Activated CD8-positive, alpha-beta T cell treated with anti-CD3 and anti-CD28 coated beads for 36 hours (primary cell): Measurements from ENCODE around the gene SMO. TPM values are rescaled to one million over a fixed set of nuclear protein-coding genes. Genes with fewer than 3 reads are reported as not detected.
A peak's percentile ranks its signal among the peaks of the same experiment; 100 is the strongest.

Experiments
- ATAC-seq: fragments of 200-7000 bp; cut with Tn5 transposase; one replicate; pipeline ENCODE4 v1.10.0; 2021; ENCODE audit warnings: mild to moderate bottlenecking, moderate library complexity
- CTCF ChIA-PET: fragments of 350-600 bp; sonication (Branson Sonifier 250); formaldehyde crosslinking; loops from one replicate; lab custom pipeline; 2021; ENCODE audit warnings: antibody characterized with exemption; lab: Charles Lee
- POLR2A ChIA-PET: fragments of 350-600 bp; sonication (Branson Sonifier 250); formaldehyde crosslinking; loops from one replicate; lab custom pipeline; 2021; ENCODE audit warnings: antibody characterized with exemption; lab: Charles Lee
- DNase-seq: peaks from one replicate; pipeline ENCODE4 v3.0.0-alpha.2; 2020
- H3K27ac Mint-ChIP-seq: one replicate; pipeline ENCODE4 v1.8.0; 2021; ENCODE audit warnings: mild to moderate bottlenecking, mixed read lengths
- H3K27me3 Mint-ChIP-seq: one replicate; pipeline ENCODE4 v1.8.0; 2021; ENCODE audit warnings: mixed read lengths
- H3K36me3 Mint-ChIP-seq: one replicate; pipeline ENCODE4 v1.8.0; 2021; ENCODE audit warnings: low read depth, mixed read lengths
- H3K4me1 Mint-ChIP-seq: one replicate; pipeline ENCODE4 v1.8.0; 2021; ENCODE audit warnings: low read depth, mixed read lengths
- H3K4me3 Mint-ChIP-seq: one replicate; pipeline ENCODE4 v1.8.0; 2021; ENCODE audit warnings: mild to moderate bottlenecking, moderate library complexity, mixed read lengths
- H3K9me3 Mint-ChIP-seq: one replicate; pipeline ENCODE4 v1.8.0; 2021; ENCODE audit warnings: mixed read lengths
- CTCF ChIP-seq: fragments of 200-600 bp; IDR thresholded peaks from one replicate; pipeline ENCODE4 v1.8.0; 2022; ENCODE audit warnings: antibody characterized with exemption, mild to moderate bottlenecking
- intact Hi-C: fragments of 100-400 bp; cut with micrococcal nuclease; formaldehyde crosslinking; loops from one replicate; pipeline ENCODE4 v1.10.0; 2022
- total RNA-seq, 2 experiments: library from RNA; stranded (reverse); gene quantifications; one replicate each; pipeline ENCODE4 v1.2.3, GENCODE V29; 2021

Gene SMO
- total RNA-seq, 2 experiments from 2014 or later, result 0.81 to 1.7 TPM

DNA sequence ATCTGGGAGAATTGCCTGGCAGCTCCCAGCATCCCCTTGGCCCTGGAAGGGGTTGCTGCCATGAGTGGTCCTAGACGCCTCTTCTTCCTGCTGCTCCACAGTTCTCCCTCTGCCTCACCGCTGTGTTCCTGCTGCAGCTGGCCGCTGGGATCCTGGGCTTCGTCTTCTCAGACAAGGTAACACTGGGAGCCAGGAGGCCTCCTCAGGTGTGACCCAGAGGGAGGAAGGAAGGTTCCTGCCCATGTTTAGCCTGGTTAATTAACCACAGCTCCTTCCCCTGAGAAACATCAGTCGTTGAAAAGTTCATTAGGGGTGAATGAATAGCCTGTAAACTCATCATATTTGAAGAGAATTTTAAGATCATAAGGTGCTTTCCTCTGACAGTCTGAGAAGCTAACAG is 25.7 kb upstream of the SMO start:
- ATAC-seq, result no peak
- H3K4me3 Mint-ChIP-seq, result no peak overlapping the region
- intact Hi-C loops, result no loop called here

GRCh38 chr7:129163875-129164544 is 24.4 kb upstream of the SMO start:
- H3K36me3 Mint-ChIP-seq, result peaks cover 4% of the 10 kb centered on the region
- intact Hi-C loops, result loop anchor here (1.0 kb wide), 1 partner anchor 46 kb away; no protein-coding TSS in a partner anchor
- ChIA-PET CTCF (interaction anchor here (0.5 to 12.1 kb wide), 66 partner anchors 9 to 621 kb away, joined by 3 to 198 read pairs (median 4); partner anchors contain the start of genes ATP6V1F, SMO, STRIP2 and TSPAN33), POLR2A (interaction anchor here (0.6 to 0.7 kb wide), 2 partner anchors 47 to 421 kb away, joined by 3 read pairs; no protein-coding TSS in a partner anchor)
- H3K4me1 Mint-ChIP-seq, result peaks cover 8% of the 10 kb centered on the region
- no peaks in the 10 kb centered on the region for H3K27me3 Mint-ChIP-seq
- H3K4me3 Mint-ChIP-seq, result no peak overlapping the region
- no peak overlapping the region for H3K27ac Mint-ChIP-seq
- TF ChIP-seq CTCF, result peak; percentile 91
- peak; percentile 66 for ATAC-seq
- no peaks in the 10 kb centered on the region for H3K9me3 Mint-ChIP-seq
- DNase-seq, result peak; percentile 37

More for the DNA sequence above, 25.7 kb upstream of the SMO start:
- CTCF ChIA-PET, result interaction anchor here (1.3 to 12.1 kb wide), 11 partner anchors 11 to 175 kb away, joined by 3 to 198 read pairs (median 11); no protein-coding TSS in a partner anchor
- no peaks in the 10 kb centered on the region for H3K9me3 Mint-ChIP-seq
- H3K27ac Mint-ChIP-seq, result no peak overlapping the region
- no peak for DNase-seq
- no peak for TF ChIP-seq CTCF
- peaks cover 5% of the 10 kb centered on the region for H3K4me1 Mint-ChIP-seq
- POLR2A ChIA-PET, result interaction anchor here (0.6 kb wide), 1 partner anchor 9 kb away, joined by 3 read pairs; no protein-coding TSS in a partner anchor
- peaks cover 4% of the 10 kb centered on the region for H3K36me3 Mint-ChIP-seq
- H3K27me3 Mint-ChIP-seq, result no peaks in the 10 kb centered on the region

GRCh38 chr7:129166745-129167144 is 21.7 kb upstream of the SMO start:
- POLR2A ChIA-PET, result interaction anchor here (0.6 to 1.2 kb wide), 2 partner anchors 14 to 524 kb away, joined by 3 read pairs; no protein-coding TSS in a partner anchor
- H3K4me3 Mint-ChIP-seq, result no peak overlapping the region
- intact Hi-C loops, result no loop called here
- no peaks in the 10 kb centered on the region for H3K27me3 Mint-ChIP-seq
- H3K27ac Mint-ChIP-seq, result peak overlapping the region; percentile 12
- peak; percentile 28 for ATAC-seq
- H3K36me3 Mint-ChIP-seq, result peaks cover 4% of the 10 kb centered on the region
- peak; percentile 65 for DNase-seq
- no peaks in the 10 kb centered on the region for H3K9me3 Mint-ChIP-seq
- no peak for TF ChIP-seq CTCF
- H3K4me1 Mint-ChIP-seq, result peaks cover 17% of the 10 kb centered on the region
- CTCF ChIA-PET, result interaction anchor here (1.0 to 12.1 kb wide), 12 partner anchors 11 to 658 kb away, joined by 3 to 198 read pairs (median 4); no protein-coding TSS in a partner anchor

DNA sequence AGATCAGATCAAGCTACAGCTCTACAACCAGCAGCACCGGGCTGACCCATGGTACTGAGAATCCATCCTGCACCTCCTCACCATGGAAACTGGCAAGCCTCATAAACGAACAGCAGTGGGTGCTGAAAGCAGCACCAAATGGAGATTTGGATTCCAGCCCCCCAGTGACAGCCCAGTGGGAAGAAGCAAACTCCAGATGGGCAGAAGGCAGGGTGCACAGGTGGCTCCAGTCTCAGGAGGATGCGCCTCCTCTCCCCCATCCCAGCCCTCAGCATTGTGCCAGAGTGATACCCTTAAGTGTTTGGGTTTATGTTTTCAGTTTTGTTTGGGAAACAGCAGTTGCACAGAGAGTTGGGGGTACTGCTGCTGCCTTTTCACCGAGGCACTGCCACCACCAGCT is 20.6 kb upstream of the SMO start:
- H3K9me3 Mint-ChIP-seq, result no peaks in the 10 kb centered on the region
- intact Hi-C loops, result no loop called here
- no peak for ATAC-seq
- POLR2A ChIA-PET, result interaction anchor here (1.2 kb wide), 1 partner anchor 12 kb away, joined by 3 read pairs; no protein-coding TSS in a partner anchor
- no peaks in the 10 kb centered on the region for H3K27me3 Mint-ChIP-seq
- peaks cover 17% of the 10 kb centered on the region for H3K4me1 Mint-ChIP-seq
- H3K27ac Mint-ChIP-seq, result no peak overlapping the region
- CTCF ChIA-PET, result interaction anchor here (0.8 to 12.1 kb wide), 9 partner anchors 10 to 284 kb away, joined by 3 to 198 read pairs (median 4); no protein-coding TSS in a partner anchor
- DNase-seq, result no peak
- no peak for TF ChIP-seq CTCF
- H3K36me3 Mint-ChIP-seq, result peaks cover 4% of the 10 kb centered on the region
- peak overlapping the region; percentile 13 for H3K4me3 Mint-ChIP-seq
